A549 (cell line): ENCODE measurements around the gene STYK1. TPM values are rescaled to one million over a fixed set of nuclear protein-coding genes. Genes with fewer than 3 reads are reported as not detected.
"Not testable (repeated sequence)": the region's sequence is repeated elsewhere in the genome, so short reads cannot be mapped to it uniquely, and the experiment has no call there.

ENCODE experiments used
- ATAC-seq, 2 experiments: fragments of 200-7000 bp in 1 of 2; fragments of >200 bp in 1 of 2; cut with Nextera tagmentation in 1 of 2; cut with Tn5 transposase in 1 of 2; 3 replicates each; pipeline versions ENCODE4 v1.8.0 to v1.9.1; 2018 to 2020; ENCODE audit warnings: mild to moderate bottlenecking in 1 of 2, moderate library complexity in 1 of 2
- CTCF ChIA-PET: fragments of 300-600 bp; sonication (Branson Sonifier 250); formaldehyde crosslinking; extraction: SDS; loops from one replicate; lab custom pipeline; 2021; ENCODE audit warnings: antibody characterized with exemption, inconsistent platforms; lab: Yijun Ruan, JAX
- POLR2A ChIA-PET: fragments of 350-600 bp; formaldehyde crosslinking; extraction: SDS; loops from one replicate; lab custom pipeline; 2021; ENCODE audit warnings: antibody characterized with exemption, inconsistent platforms; lab: Yijun Ruan, JAX
- DNase-seq, 2 experiments: peaks; one replicate each; pipeline versions ENCODE4 v3.0.0 to v3.0.0-alpha.2; 2011 to 2016; ENCODE audit warnings: low read depth in 1 of 2, low spot score in 1 of 2
- FAIRE-seq: peaks from 2 replicates; lab custom pipeline; 2011; peaks lifted over from hg19 to GRCh38; lab: Jason Lieb, UNC
- H3K27ac ChIP-seq, 2 experiments: fragments of >200 bp; sonication (Bioruptor Twin); formaldehyde crosslinking; 3 replicates each; pipeline ENCODE4 v1.5.1; 2016 to 2017
- H3K4me1 ChIP-seq: fragments of >200 bp; sonication (Bioruptor Twin); formaldehyde crosslinking; 3 replicates; pipeline ENCODE4 v1.6.1; 2016
- H3K4me2 ChIP-seq: fragments of >200 bp; sonication (Bioruptor Twin); formaldehyde crosslinking; 3 replicates; pipeline ENCODE4 v1.6.1; 2016
- H3K4me3 ChIP-seq: fragments of >200 bp; sonication (Bioruptor Twin); formaldehyde crosslinking; 3 replicates; pipeline ENCODE4 v1.5.1; 2016
- H3K9me3 ChIP-seq: fragments of >200 bp; sonication (Bioruptor Twin); formaldehyde crosslinking; 3 replicates; pipeline ENCODE4 v1.6.1; 2016
- BCL3 ChIP-seq: fragments of >200 bp; sonication (Bioruptor Twin); formaldehyde crosslinking; IDR thresholded peaks from 3 replicates; pipeline ENCODE4 v1.6.1; 2016
- CEBPB ChIP-seq, 2 experiments: fragments of >200 bp in 1 of 2; sonication (Bioruptor Twin) in 1 of 2; formaldehyde crosslinking in 1 of 2; IDR thresholded peaks; 2 replicates each; pipeline ENCODE4 v1.6.1; 2012 to 2016
- EHF ChIP-seq: fragments of 250-450 bp; sonication (Bioruptor Pico); IDR thresholded peaks from 2 replicates; pipeline ENCODE4 v1.5.0; 2020; ENCODE audit warnings: mild to moderate bottlenecking
- ESRRA ChIP-seq: fragments of 150-350 bp; IDR thresholded peaks from 2 replicates; pipeline ENCODE4 v1.6.1; 2014; ENCODE audit warnings: mild to moderate bottlenecking, low read length, borderline replicate concordance
- FOSL2 ChIP-seq, 2 experiments: fragments of 450-650 bp in 1 of 2; fragments of >200 bp in 1 of 2; sonication (Bioruptor Twin) in 1 of 2; formaldehyde crosslinking; IDR thresholded peaks; 2 replicates each; pipeline versions ENCODE4 v1.5.0 to v1.6.1; 2016 to 2020; ENCODE audit warnings: mild to moderate bottlenecking in 1 of 2, moderate library complexity in 1 of 2
- GATA3 ChIP-seq: IDR thresholded peaks from 2 replicates; pipeline ENCODE4 v1.6.1; 2012; ENCODE audit warnings: borderline replicate concordance
- HES2 ChIP-seq: fragments of >200 bp; sonication (Bioruptor Twin); formaldehyde crosslinking; IDR thresholded peaks from 2 replicates; pipeline ENCODE4 v1.6.1; 2016
- HEYL ChIP-seq: fragments of 250-450 bp; sonication (Bioruptor Pico); IDR thresholded peaks from 2 replicates; pipeline ENCODE4 v1.8.0; 2021; ENCODE audit warnings: mild to moderate bottlenecking, moderate library complexity
- HOXA7 ChIP-seq: fragments of 250-450 bp; sonication (Bioruptor Pico); IDR thresholded peaks from 2 replicates; pipeline ENCODE4 v1.5.0; 2020; ENCODE audit warnings: mild to moderate bottlenecking, moderate library complexity
- HOXB13 ChIP-seq: fragments of 250-450 bp; sonication (Bioruptor Pico); IDR thresholded peaks from 2 replicates; pipeline ENCODE4 v1.5.0; 2020; ENCODE audit warnings: low read depth, mild to moderate bottlenecking, moderate library complexity
- HOXB5 ChIP-seq: fragments of 250-450 bp; sonication (Bioruptor Pico); IDR thresholded peaks from 2 replicates; pipeline ENCODE4 v1.5.0; 2020; ENCODE audit warnings: mild to moderate bottlenecking, moderate library complexity
- JUN ChIP-seq, 2 experiments: fragments of >200 bp; sonication (Bioruptor Twin); formaldehyde crosslinking; IDR thresholded peaks; 2 replicates in 1 of 2; 3 replicates in 1 of 2; pipeline ENCODE4 v1.6.1; 2016 to 2017
- JUNB ChIP-seq: fragments of >200 bp; sonication (Bioruptor Twin); formaldehyde crosslinking; IDR thresholded peaks from 2 replicates; pipeline ENCODE4 v1.6.1; 2016
- KDM1A ChIP-seq: fragments of 200-600 bp; sonication (generic); IDR thresholded peaks from 2 replicates; pipeline ENCODE4 v1.6.1; 2016; ENCODE audit warnings: low read depth, mild to moderate bottlenecking
- MYC ChIP-seq: IDR thresholded peaks from 2 replicates; pipeline ENCODE4 v1.6.1; 2012; ENCODE audit warnings: mild to moderate bottlenecking, inconsistent platforms, low read length, improper control_type of control experiment, borderline replicate concordance
- PBX3 ChIP-seq: IDR thresholded peaks from 2 replicates; pipeline ENCODE4 v1.6.1; 2012
- RARB ChIP-seq: fragments of 250-450 bp; sonication (Bioruptor Pico); IDR thresholded peaks from 2 replicates; pipeline ENCODE4 v1.8.0; 2021; ENCODE audit warnings: mild to moderate bottlenecking, moderate library complexity
- RFX5 ChIP-seq: fragments of 450-650 bp; IDR thresholded peaks from 2 replicates; pipeline ENCODE4 v1.7.1; 2014; ENCODE audit warnings: antibody characterized with exemption, mild to moderate bottlenecking, moderate library complexity
- RNF2 ChIP-seq: fragments of 200-600 bp; sonication (generic); IDR thresholded peaks from 2 replicates; pipeline ENCODE4 v1.6.1; 2016; ENCODE audit warnings: low read depth, mild to moderate bottlenecking, antibody characterized with exemption, moderate library complexity, borderline replicate concordance
- SMC3 ChIP-seq: fragments of >200 bp; sonication (Bioruptor Twin); formaldehyde crosslinking; IDR thresholded peaks from 3 replicates; pipeline ENCODE4 v1.6.1; 2018; ENCODE audit warnings: inconsistent platforms
- TFCP2L1 ChIP-seq: fragments of 250-450 bp; sonication (Bioruptor Pico); IDR thresholded peaks from 2 replicates; pipeline ENCODE4 v1.5.0; 2021; ENCODE audit warnings: mild to moderate bottlenecking
- ZFP36 ChIP-seq: fragments of 450-650 bp; IDR thresholded peaks from 2 replicates; pipeline ENCODE4 v1.6.1; 2014; ENCODE audit warnings: borderline replicate concordance; ENCODE audit not compliant: partially characterized antibody
- ZNF302 ChIP-seq: fragments of 250-450 bp; sonication (Bioruptor Pico); IDR thresholded peaks from 2 replicates; pipeline ENCODE4 v1.9.0; 2021; ENCODE audit warnings: inconsistent platforms, mild to moderate bottlenecking, moderate library complexity
- ZSCAN20 ChIP-seq: fragments of 250-450 bp; sonication (Bioruptor Pico); IDR thresholded peaks from 2 replicates; pipeline ENCODE4 v1.8.0; 2022; ENCODE audit warnings: mild to moderate bottlenecking, moderate library complexity
- WGBS: methylation state at CpG from one replicate; pipeline ENCODE4 v1.1.6; 2017; ENCODE audit errors: missing lambda C conversion rate; 5-methylcytosine and 5-hydroxymethylcytosine counted together
- polyA plus RNA-seq, 4 experiments: library from polyadenylated mRNA; depleted of rRNA in 3 of 4; stranded (reverse); fragments of >200 nt; fragmentation: RNase III in 1 of 4; extraction: RNeasy Plus Mini Kit Qiagen cat#74134 plus additional on column Dnase treatment in 1 of 4; gene quantifications; 2 replicates in 3 of 4; 3 replicates in 1 of 4; pipeline ENCODE4 v1.2.3, GENCODE V29; 2011 to 2017
- TF ChIP-seq, protein P1 (sequence below): fragments of >200 bp; sonication (Bioruptor Twin); formaldehyde crosslinking; IDR thresholded peaks from 3 replicates; pipeline ENCODE4 v1.5.1; 2016
- TF ChIP-seq, protein P2 (sequence below): fragments of 250-450 bp; sonication (Bioruptor Pico); IDR thresholded peaks from 2 replicates; pipeline ENCODE4 v1.5.0; 2020; ENCODE audit warnings: low read depth, mild to moderate bottlenecking, moderate library complexity
- TF ChIP-seq, protein P3 (sequence below): fragments of 450-650 bp; IDR thresholded peaks from 2 replicates; pipeline ENCODE4 v1.6.1; 2014; ENCODE audit warnings: antibody characterized with exemption

STYK1 gene
- polyA plus RNA-seq, 2 of the 4 experiments (the other 2 are of a cell fraction) = 0.32 to 0.56 TPM

GRCh38 chr12:10574307-10574706 is 99.5 kb downstream of the STYK1 start:
- ATAC-seq (no peak), FAIRE-seq (no peak), DNase-seq (no peak)
- Histone ChIP-seq H3K4me3 (no peak overlapping the region), H3K9me3 (no peaks in the 10 kb centered on the region), H3K27ac (no peak overlapping the region), H3K4me2 (no peak overlapping the region), H3K4me1 (peaks cover 26% of the 10 kb centered on the region)
- POLR2A ChIA-PET = no interaction called here
- TF ChIP-seq, protein P1, sequence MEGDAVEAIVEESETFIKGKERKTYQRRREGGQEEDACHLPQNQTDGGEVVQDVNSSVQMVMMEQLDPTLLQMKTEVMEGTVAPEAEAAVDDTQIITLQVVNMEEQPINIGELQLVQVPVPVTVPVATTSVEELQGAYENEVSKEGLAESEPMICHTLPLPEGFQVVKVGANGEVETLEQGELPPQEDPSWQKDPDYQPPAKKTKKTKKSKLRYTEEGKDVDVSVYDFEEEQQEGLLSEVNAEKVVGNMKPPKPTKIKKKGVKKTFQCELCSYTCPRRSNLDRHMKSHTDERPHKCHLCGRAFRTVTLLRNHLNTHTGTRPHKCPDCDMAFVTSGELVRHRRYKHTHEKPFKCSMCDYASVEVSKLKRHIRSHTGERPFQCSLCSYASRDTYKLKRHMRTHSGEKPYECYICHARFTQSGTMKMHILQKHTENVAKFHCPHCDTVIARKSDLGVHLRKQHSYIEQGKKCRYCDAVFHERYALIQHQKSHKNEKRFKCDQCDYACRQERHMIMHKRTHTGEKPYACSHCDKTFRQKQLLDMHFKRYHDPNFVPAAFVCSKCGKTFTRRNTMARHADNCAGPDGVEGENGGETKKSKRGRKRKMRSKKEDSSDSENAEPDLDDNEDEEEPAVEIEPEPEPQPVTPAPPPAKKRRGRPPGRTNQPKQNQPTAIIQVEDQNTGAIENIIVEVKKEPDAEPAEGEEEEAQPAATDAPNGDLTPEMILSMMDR = no peak
- TF ChIP-seq MYC (no peak), FOSL2 (IDR thresholded peaks at IDR 0.05) (no peak), FOSL2 (CRISPR knock-in tag; IDR thresholded peaks at IDR 0.05) (no peak), RNF2 (no peak), ESRRA (no peak), RFX5 (no peak)
- 82% methylated on average over 2 of the region's 2 CpGs for WGBS
- CTCF ChIA-PET = interaction anchor here (0.6 to 1.5 kb wide), 2 partner anchors 339 to 1573 kb away, joined by 3 to 4 read pairs; no protein-coding TSS in a partner anchor

DNA sequence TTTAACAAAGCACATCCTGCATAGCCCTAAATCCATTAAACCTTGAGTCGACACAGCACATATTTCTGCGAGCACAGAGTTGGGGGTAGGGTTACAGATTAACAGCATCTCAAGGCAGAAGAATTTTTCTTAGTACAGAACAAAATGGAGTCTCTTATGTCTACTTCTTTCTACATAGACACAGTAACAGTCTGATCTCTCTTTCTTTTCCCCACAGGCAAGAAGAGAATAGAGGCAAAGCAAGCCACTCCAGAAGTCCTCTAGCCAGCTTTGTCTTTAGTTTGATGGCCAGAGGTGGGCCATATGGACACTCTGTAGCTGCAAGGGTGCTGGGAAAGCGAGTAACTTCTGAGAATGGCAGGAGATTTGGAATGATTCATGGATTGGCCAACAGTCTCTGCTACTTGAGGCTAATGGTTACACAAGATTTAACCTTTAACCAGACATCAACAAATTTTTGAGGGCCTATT is 101.8 kb downstream of the STYK1 start:
- H3K4me2 ChIP-seq = peak overlapping the region; percentile 59
- not testable (repeated sequence) for H3K4me3 ChIP-seq, H3K9me3 ChIP-seq
- H3K4me1 ChIP-seq = peaks cover 26% of the 10 kb centered on the region
- DNase-seq = peak; percentile 36 to 64
- ChIA-PET POLR2A (interaction anchor here (0.6 kb wide), 1 partner anchor 233 kb away, joined by 3 read pairs; no protein-coding TSS in a partner anchor), CTCF (interaction anchor here (1.4 kb wide), 1 partner anchor 915 kb away, joined by 5 read pairs; no protein-coding TSS in a partner anchor)
- peak; percentile 92 to 94; a peak in 5 of 6 replicates for ATAC-seq
- TF ChIP-seq HOXB13 (peak; percentile 98), CEBPB (IDR thresholded peaks at IDR 0.05) (peak; percentile 66 to 82), ZSCAN20 (CRISPR knock-in tag) (peak; percentile 64; the same call in 1 of the 2 replicates), ZNF302 (peak; percentile 78; the same call in 1 of the 2 replicates), HES2 (peak; percentile 47; the same call in 1 of the 2 replicates), JUN (IDR thresholded peaks at IDR 0.05) (0 out of 5 replicates have a peak, but pooled peaks of 1 of the 2 experiments have one; percentile 29), EHF (CRISPR knock-in tag) (peak; percentile 25; the same call in 1 of the 2 replicates), HOXA7 (CRISPR knock-in tag) (peak; percentile 85; the same call in 1 of the 2 replicates), FOSL2 (IDR thresholded peaks at IDR 0.05) (peak; percentile 52; the same call in 1 of the 2 replicates), FOSL2 (CRISPR knock-in tag; IDR thresholded peaks at IDR 0.05) (peak; percentile 73), RARB (CRISPR knock-in tag) (0 out of 2 replicates have a peak, but pooled peaks have one; percentile 69), JUNB (peak; percentile 47; the same call in 1 of the 2 replicates), HEYL (0 out of 2 replicates have a peak, but pooled peaks have one; percentile 68), HOXB5 (CRISPR knock-in tag) (peak; percentile 96)
- TF ChIP-seq, protein P2, sequence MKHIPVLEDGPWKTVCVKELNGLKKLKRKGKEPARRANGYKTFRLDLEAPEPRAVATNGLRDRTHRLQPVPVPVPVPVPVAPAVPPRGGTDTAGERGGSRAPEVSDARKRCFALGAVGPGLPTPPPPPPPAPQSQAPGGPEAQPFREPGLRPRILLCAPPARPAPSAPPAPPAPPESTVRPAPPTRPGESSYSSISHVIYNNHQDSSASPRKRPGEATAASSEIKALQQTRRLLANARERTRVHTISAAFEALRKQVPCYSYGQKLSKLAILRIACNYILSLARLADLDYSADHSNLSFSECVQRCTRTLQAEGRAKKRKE = peak; percentile 94
- 5% methylated on average over 3 of the region's 3 CpGs for WGBS
- FAIRE-seq = peak; percentile 32
- H3K27ac ChIP-seq = peak overlapping the region; percentile 49 to 71; a peak in 4 of 6 replicates

GRCh38 chr12:10571141-10571540 is 102.7 kb downstream of the STYK1 start:
- H3K9me3 ChIP-seq = no peaks in the 10 kb centered on the region
- WGBS = 83% methylated on average over 11 of the region's 11 CpGs
- FAIRE-seq = no peak
- no peak for DNase-seq
- POLR2A ChIA-PET = no interaction called here
- peak overlapping the region; percentile 15; the same call in 1 of the 3 replicates for H3K4me2 ChIP-seq
- CTCF ChIA-PET = interaction anchor here (0.7 to 1.1 kb wide), 2 partner anchors 9 to 335 kb away, joined by 3 read pairs; no protein-coding TSS in a partner anchor
- no peak overlapping the region for H3K4me3 ChIP-seq
- peak overlapping the region; percentile 49 to 79; a peak in 4 of 6 replicates for H3K27ac ChIP-seq
- peaks cover 26% of the 10 kb centered on the region for H3K4me1 ChIP-seq
- no peak for ATAC-seq
- TF ChIP-seq HOXA7 (CRISPR knock-in tag) = no peak
- no peak for TF ChIP-seq BCL3
- no peak for TF ChIP-seq GATA3
- TF ChIP-seq KDM1A = no peak
- TF ChIP-seq, protein P3, sequence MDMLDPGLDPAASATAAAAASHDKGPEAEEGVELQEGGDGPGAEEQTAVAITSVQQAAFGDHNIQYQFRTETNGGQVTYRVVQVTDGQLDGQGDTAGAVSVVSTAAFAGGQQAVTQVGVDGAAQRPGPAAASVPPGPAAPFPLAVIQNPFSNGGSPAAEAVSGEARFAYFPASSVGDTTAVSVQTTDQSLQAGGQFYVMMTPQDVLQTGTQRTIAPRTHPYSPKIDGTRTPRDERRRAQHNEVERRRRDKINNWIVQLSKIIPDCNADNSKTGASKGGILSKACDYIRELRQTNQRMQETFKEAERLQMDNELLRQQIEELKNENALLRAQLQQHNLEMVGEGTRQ = no peak
- no peak for TF ChIP-seq TFCP2L1 (CRISPR knock-in tag)
- TF ChIP-seq CEBPB (IDR thresholded peaks at IDR 0.05) = no peak
- no peak for TF ChIP-seq PBX3
- no peak for TF ChIP-seq ZFP36
- TF ChIP-seq ZNF302 = no peak
- TF ChIP-seq SMC3 = no peak
- no peak for TF ChIP-seq HES2
